GM23338 (cell line): Measurements from ENCODE around the gene PSMD4. TPM values are rescaled to one million over a fixed set of nuclear protein-coding genes. Genes with fewer than 3 reads are reported as not detected.

ENCODE experiments used
- ATAC-seq: fragments of 200-7000 bp; cut with Tn5 transposase; 3 replicates; pipeline ENCODE4 v1.9.1; 2020
- DNase-seq: peaks from one replicate; pipeline ENCODE4 v3.0.0-alpha.2; 2015; ENCODE audit warnings: low spot score
- H2AFZ ChIP-seq: fragments of 200-600 bp; sonication (generic); 2 replicates; pipeline ENCODE4 v1.8.0; 2016; ENCODE audit warnings: antibody characterized with exemption, mild to moderate bottlenecking, moderate library complexity
- H3F3A ChIP-seq: fragments of 200-600 bp; sonication (generic); replicated peaks from 2 replicates; pipeline ENCODE4 v1.8.0; 2017; ENCODE audit warnings: antibody characterized with exemption, mixed run types, low read depth
- H3K27ac ChIP-seq: fragments of 200-600 bp; sonication (generic); 2 replicates; pipeline ENCODE4 v1.6.1; 2016; ENCODE audit warnings: low read depth
- H3K27me3 ChIP-seq: fragments of 200-600 bp; sonication (generic); 2 replicates; pipeline ENCODE4 v1.8.0; 2016; ENCODE audit warnings: mild to moderate bottlenecking, mixed run types, moderate library complexity; ENCODE audit not compliant: insufficient read depth
- H3K36me3 ChIP-seq: fragments of 200-600 bp; sonication (generic); 2 replicates; pipeline ENCODE4 v1.8.0; 2016; ENCODE audit warnings: mild to moderate bottlenecking; ENCODE audit not compliant: insufficient read depth
- H3K4me1 ChIP-seq: fragments of 200-600 bp; sonication (generic); 2 replicates; pipeline ENCODE4 v1.8.0; 2016; ENCODE audit warnings: mild to moderate bottlenecking, moderate library complexity; ENCODE audit not compliant: insufficient read depth
- H3K4me2 ChIP-seq: fragments of 200-600 bp; sonication (generic); 2 replicates; pipeline ENCODE4 v1.7.1; 2017; ENCODE audit warnings: mixed run types
- H3K4me3 ChIP-seq: fragments of 200-600 bp; sonication (generic); 2 replicates; pipeline ENCODE4 v1.6.1; 2016; ENCODE audit warnings: mixed run types
- H3K79me2 ChIP-seq: fragments of 200-600 bp; sonication (generic); replicated peaks from 2 replicates; pipeline ENCODE4 v1.8.0; 2017; ENCODE audit warnings: mild to moderate bottlenecking; ENCODE audit not compliant: insufficient read depth
- H3K9me2 ChIP-seq: fragments of 200-600 bp; sonication (generic); 2 replicates; pipeline ENCODE4 v1.8.0; 2017; ENCODE audit not compliant: insufficient read depth
- H4K20me1 ChIP-seq: fragments of 200-600 bp; sonication (generic); replicated peaks from 2 replicates; pipeline ENCODE4 v1.8.0; 2017; ENCODE audit warnings: mild to moderate bottlenecking; ENCODE audit not compliant: insufficient read depth
- H3K27ac Mint-ChIP-seq: 2 replicates; pipeline ENCODE4 v1.8.0; 2020; ENCODE audit warnings: inconsistent platforms, mild to moderate bottlenecking, moderate library complexity, mixed read lengths
- H3K27me3 Mint-ChIP-seq: 3 replicates; pipeline ENCODE4 v1.8.0; 2022; ENCODE audit warnings: low read depth, mild to moderate bottlenecking, moderate library complexity, mixed read lengths, inconsistent platforms; ENCODE audit not compliant: insufficient read depth, poor library complexity
- H3K36me3 Mint-ChIP-seq: 3 replicates; pipeline ENCODE4 v1.8.0; 2021; ENCODE audit warnings: low read depth, mild to moderate bottlenecking, inconsistent platforms, moderate library complexity, mixed read lengths
- H3K4me1 Mint-ChIP-seq: 3 replicates; pipeline ENCODE4 v1.8.0; 2020; ENCODE audit warnings: mild to moderate bottlenecking, inconsistent platforms, mixed read lengths
- H3K4me3 Mint-ChIP-seq: 3 replicates; pipeline ENCODE4 v1.8.0; 2021; ENCODE audit warnings: moderate library complexity, mild to moderate bottlenecking, inconsistent platforms, mixed read lengths
- H3K9me3 Mint-ChIP-seq: 3 replicates; pipeline ENCODE4 v1.8.0; 2020; ENCODE audit warnings: moderate library complexity, mild to moderate bottlenecking, inconsistent platforms, mixed read lengths
- CREB1 ChIP-seq: fragments of 250-450 bp; sonication (Bioruptor Pico); IDR thresholded peaks from 2 replicates; pipeline ENCODE4 v1.5.0; 2020; ENCODE audit warnings: low read depth, mild to moderate bottlenecking, moderate library complexity
- CTCF ChIP-seq, 2 experiments: fragments of 200-600 bp in 1 of 2; sonication (generic) in 1 of 2; conservative IDR thresholded peaks; 2 replicates each; pipeline versions ENCODE4 v1.5.1 to v1.6.1; 2016 to 2017; ENCODE audit warnings: antibody characterized with exemption in 2 of 2, low read depth in 2 of 2, mild to moderate bottlenecking in 2 of 2, moderate library complexity in 1 of 2
- EZH2 ChIP-seq: fragments of 200-600 bp; sonication (generic); IDR thresholded peaks from one replicate; pipeline ENCODE4 v1.8.0; 2017; ENCODE audit warnings: antibody characterized with exemption, mild to moderate bottlenecking, low read depth; ENCODE audit not compliant: unreplicated experiment
- EZH2phosphoT487 ChIP-seq: fragments of 200-600 bp; sonication (generic); IDR thresholded peaks from one replicate; pipeline ENCODE4 v1.8.1; 2018; ENCODE audit warnings: antibody characterized with exemption; ENCODE audit not compliant: unreplicated experiment
- NANOG ChIP-seq: IDR thresholded peaks from 2 replicates; pipeline ENCODE4 v1.6.1; 2016; ENCODE audit warnings: antibody characterized with exemption, borderline replicate concordance
- POLR2AphosphoS5 ChIP-seq: IDR thresholded peaks from 2 replicates; pipeline ENCODE4 v1.6.1; 2016; ENCODE audit warnings: antibody characterized with exemption, low read depth
- ZNF114 ChIP-seq: fragments of 250-450 bp; sonication (Bioruptor Pico); IDR thresholded peaks from 2 replicates; pipeline ENCODE4 v1.5.0; 2020; ENCODE audit warnings: mild to moderate bottlenecking, moderate library complexity
- polyA plus RNA-seq: library from polyadenylated mRNA; unstranded; fragments of >200 nt; fragmentation: Nextera tagmentation; extraction: Ambion mirVana; gene quantifications from 2 replicates; pipeline ENCODE4 v1.2.1, GENCODE V29; 2016
- total RNA-seq: library from RNA; depleted of rRNA; stranded (reverse); fragments of >200 nt; shearing (Covaris generic); gene quantifications from 2 replicates; pipeline ENCODE4 v1.2.3, GENCODE V29; 2014

The PSMD4 gene
- total and polyA plus RNA-seq, 2 experiments from 2014 or later, result 171 to 235 TPM

GRCh38 chr1:151288502-151288901 lies 34.0 kb downstream of the PSMD4 start:
- no peak overlapping the region for H2AFZ ChIP-seq
- H3K9me2 ChIP-seq, result peaks cover 10% of the 10 kb centered on the region; the same call in 1 of the 2 replicates
- Mint-ChIP-seq H3K9me3 (no peaks in the 10 kb centered on the region; the same call in 2 of the 3 replicates), H3K36me3 (peaks cover 83% of the 10 kb centered on the region), H3K4me1 (peaks cover 33% of the 10 kb centered on the region), H3K27ac (no peak overlapping the region), H3K4me3 (no peak overlapping the region; the same call in 2 of the 3 replicates), H3K27me3 (peaks cover 18% of the 10 kb centered on the region)
- ATAC-seq (no peak), DNase-seq (no peak)
- peaks cover 14% of the 10 kb centered on the region; the same call in 1 of the 2 replicates for H4K20me1 ChIP-seq
- H3K36me3 ChIP-seq, result peaks cover 13% of the 10 kb centered on the region; the same call in 1 of the 2 replicates
- H3K4me2 ChIP-seq, result no peak overlapping the region
- H3K79me2 ChIP-seq, result peaks cover 27% of the 10 kb centered on the region
- no peaks in the 10 kb centered on the region for H3K27me3 ChIP-seq
- H3F3A ChIP-seq, result 0 out of 2 replicates have a peak, but pooled peaks cover 10% of the 10 kb centered on the region
- no peak for TF ChIP-seq NANOG
- no peak for TF ChIP-seq ZNF114 (CRISPR knock-in tag)
- peaks cover 15% of the 10 kb centered on the region; the same call in 1 of the 2 replicates for H3K4me1 ChIP-seq
- no peak overlapping the region for H3K27ac ChIP-seq
- no peak overlapping the region for H3K4me3 ChIP-seq

DNA sequence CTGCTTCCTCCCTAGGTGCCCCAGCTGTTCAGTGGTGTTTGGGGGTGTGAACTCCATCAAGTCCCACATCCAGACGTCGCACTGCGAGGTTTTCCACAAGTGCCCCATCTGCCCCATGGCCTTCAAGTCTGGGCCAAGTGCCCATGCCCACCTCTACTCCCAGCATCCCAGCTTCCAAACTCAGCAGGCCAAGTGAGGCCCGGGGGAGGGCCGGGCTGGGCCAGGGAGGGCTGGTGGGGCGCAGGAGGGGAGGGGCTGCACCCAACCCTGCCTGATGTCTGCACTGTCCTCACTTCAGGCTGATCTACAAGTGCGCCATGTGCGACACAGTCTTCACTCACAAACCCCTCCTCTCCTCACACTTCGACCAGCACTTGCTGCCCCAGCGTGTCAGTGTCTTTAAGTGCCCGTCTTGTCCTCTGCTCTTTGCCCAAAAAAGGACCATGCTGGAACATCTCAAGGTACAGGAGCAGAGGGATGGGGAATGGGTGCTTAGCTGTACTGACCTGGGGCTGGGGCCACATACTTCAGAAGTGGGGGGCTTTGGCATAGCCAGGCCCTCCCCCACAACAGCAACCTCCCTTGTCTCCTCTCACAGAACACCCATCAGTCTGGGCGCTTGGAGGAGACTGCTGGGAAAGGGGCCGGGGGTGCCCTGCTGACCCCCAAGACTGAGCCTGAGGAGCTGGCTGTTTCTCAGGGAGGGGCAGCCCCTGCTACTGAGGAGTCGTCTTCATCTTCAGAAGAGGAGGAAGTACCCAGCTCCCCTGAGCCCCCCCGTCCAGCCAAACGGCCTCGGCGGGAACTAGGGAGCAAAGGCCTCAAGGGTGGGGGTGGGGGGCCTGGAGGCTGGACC lies 34.8 kb downstream of the PSMD4 start:
- H2AFZ ChIP-seq, result no peak overlapping the region
- no peaks in the 10 kb centered on the region for H3K27me3 ChIP-seq
- no peaks in the 10 kb centered on the region; the same call in 2 of the 3 replicates for H3K9me3 Mint-ChIP-seq
- no peak overlapping the region; the same call in 2 of the 3 replicates for H3K4me3 Mint-ChIP-seq
- H3K36me3 ChIP-seq, result peaks cover 13% of the 10 kb centered on the region; the same call in 1 of the 2 replicates
- H3K36me3 Mint-ChIP-seq, result peaks cover 85% of the 10 kb centered on the region
- ATAC-seq (no peak), DNase-seq (no peak)
- no peak overlapping the region for H3K27ac Mint-ChIP-seq
- H3K4me1 Mint-ChIP-seq, result peaks cover 31% of the 10 kb centered on the region
- H3K4me3 ChIP-seq, result no peak overlapping the region
- H3K4me1 ChIP-seq, result peaks cover 17% of the 10 kb centered on the region
- peaks cover 14% of the 10 kb centered on the region; the same call in 1 of the 2 replicates for H4K20me1 ChIP-seq
- no peak overlapping the region for H3K27ac ChIP-seq
- TF ChIP-seq POLR2AphosphoS5 (0 out of 2 replicates have a peak, but pooled peaks have one; percentile 12), CREB1 (no peak), CTCF (conservative IDR thresholded peaks at IDR 0.05; ENCODE audit: low read depth in 2 of 2) (no peak), EZH2 (no peak), ZNF114 (CRISPR knock-in tag) (no peak), EZH2phosphoT487 (no peak)
- peaks cover 10% of the 10 kb centered on the region; the same call in 1 of the 2 replicates for H3K9me2 ChIP-seq
- H3F3A ChIP-seq, result peaks cover 9% of the 10 kb centered on the region; the same call in 1 of the 2 replicates
- peaks cover 19% of the 10 kb centered on the region for H3K79me2 ChIP-seq
- H3K4me2 ChIP-seq, result no peak overlapping the region
- H3K27me3 Mint-ChIP-seq, result peaks cover 18% of the 10 kb centered on the region
